ENCODE measurements around the gene IL15.
"Not testable (repeated sequence)": the region's sequence is repeated elsewhere in the genome, so short reads cannot be mapped to it uniquely, and the experiment has no call there.

Gene IL15

GRCh38 chr4:141703497-141703896 lies 67.1 kb downstream of the IL15 start:
- no peak for DNase-seq (ENCODE audit: low read depth)

GRCh38 chr4:141705048-141705746 lies 68.8 kb downstream of the IL15 start:
- no peak for DNase-seq (ENCODE audit: low read depth)

GRCh38 chr4:141705747-141706377 lies 69.5 kb downstream of the IL15 start:
- no peak for DNase-seq (ENCODE audit: low read depth)

- DNase-seq (ENCODE audit: low read depth), result no peak
Observed at GRCh38 chr4:141706445-141706844, 70.1 kb downstream of the IL15 start.

GRCh38 chr4:141711211-141711610 lies 74.8 kb downstream of the IL15 start:
- no peak for DNase-seq (ENCODE audit: low read depth)

GRCh38 chr4:141713185-141713584 lies 76.8 kb downstream of the IL15 start:
- DNase-seq (ENCODE audit: low read depth), result no peak

GRCh38 chr4:141713771-141714445 lies 77.5 kb downstream of the IL15 start:
- no peak for DNase-seq (ENCODE audit: low read depth)

- DNase-seq (ENCODE audit: low read depth), result no peak
Observed at GRCh38 chr4:141719585-141719984, 83.2 kb downstream of the IL15 start.

GRCh38 chr4:141721174-141721573 lies 84.8 kb downstream of the IL15 start:
- DNase-seq (ENCODE audit: low read depth), result no peak

GRCh38 chr4:141724646-141725045 lies 88.3 kb downstream of the IL15 start:
- no peak for DNase-seq (ENCODE audit: low read depth)

- no peak for DNase-seq (ENCODE audit: low read depth)
Observed at GRCh38 chr4:141727420-141727819, 91.0 kb downstream of the IL15 start.

- DNase-seq (ENCODE audit: low read depth), result no peak
Observed at GRCh38 chr4:141730805-141731204, 94.4 kb downstream of the IL15 start.

- no peak for DNase-seq (ENCODE audit: low read depth)
Observed at GRCh38 chr4:141731481-141731880, 95.1 kb downstream of the IL15 start.

GRCh38 chr4:141739636-141740035 lies 103.3 kb downstream of the IL15 start:
- DNase-seq (ENCODE audit: low read depth), result no peak

- no peak for DNase-seq (ENCODE audit: low read depth)
Observed at GRCh38 chr4:141746026-141746425, 109.6 kb downstream of the IL15 start.

GRCh38 chr4:141751806-141752205 lies 115.4 kb downstream of the IL15 start:
- DNase-seq (ENCODE audit: low read depth), result not testable (repeated sequence)

GRCh38 chr4:141757287-141757686 lies 120.9 kb downstream of the IL15 start:
- DNase-seq (ENCODE audit: low read depth), result no peak

GRCh38 chr4:141759796-141760425 lies 123.5 kb downstream of the IL15 start:
- no peak for DNase-seq (ENCODE audit: low read depth)

GRCh38 chr4:141761926-141762325 lies 125.5 kb downstream of the IL15 start:
- DNase-seq (ENCODE audit: low read depth), result no peak

GRCh38 chr4:141763374-141763773 lies 127.0 kb downstream of the IL15 start:
- DNase-seq (ENCODE audit: low read depth), result no peak

GRCh38 chr4:141768954-141769353 lies 132.6 kb downstream of the IL15 start:
- no peak for DNase-seq (ENCODE audit: low read depth)

GRCh38 chr4:141771889-141772830 lies 135.8 kb downstream of the IL15 start:
- DNase-seq (ENCODE audit: low read depth), result no peak
